GM19043 (cell line): Measurements from ENCODE around the gene TPPP3.
"Not testable (repeated sequence)": the region's sequence is repeated elsewhere in the genome, so short reads cannot be mapped to it uniquely, and the experiment has no call there.

Experiments used
- ATAC-seq: cut with Tn5 transposase; IDR thresholded peaks from one replicate; pipeline ENCODE4 v1.9.1; 2021; ENCODE audit warnings: low read depth; ENCODE audit not compliant: unreplicated experiment

Gene TPPP3

GRCh38 chr16:67426950-67427349 lies 33.7 kb upstream of the TPPP3 start:
- ATAC-seq: no peak

DNA sequence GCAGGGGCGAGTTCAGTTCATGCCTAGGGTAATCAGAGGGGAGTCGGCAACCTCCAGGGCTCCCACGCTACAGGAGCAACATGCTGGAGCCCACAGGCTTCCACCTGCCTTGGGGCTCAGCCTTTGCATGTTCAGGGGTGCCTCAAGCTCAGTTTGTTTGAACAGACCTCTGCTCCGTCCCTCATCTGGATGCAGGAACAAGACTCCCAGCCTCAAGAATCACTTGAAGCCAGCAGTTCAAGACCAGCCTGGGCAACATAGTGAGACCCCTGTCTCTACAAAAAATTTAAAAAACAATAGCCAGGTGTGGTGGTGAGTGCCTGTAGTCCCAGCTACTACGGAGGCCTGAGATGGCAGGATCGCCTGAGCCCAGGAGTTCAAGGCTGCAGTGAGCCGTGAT lies 32.7 kb upstream of the TPPP3 start:
- ATAC-seq: no peak

- ATAC-seq: no peak
Measured at GRCh38 chr16:67425580-67425979, 32.3 kb upstream of the TPPP3 start.

DNA sequence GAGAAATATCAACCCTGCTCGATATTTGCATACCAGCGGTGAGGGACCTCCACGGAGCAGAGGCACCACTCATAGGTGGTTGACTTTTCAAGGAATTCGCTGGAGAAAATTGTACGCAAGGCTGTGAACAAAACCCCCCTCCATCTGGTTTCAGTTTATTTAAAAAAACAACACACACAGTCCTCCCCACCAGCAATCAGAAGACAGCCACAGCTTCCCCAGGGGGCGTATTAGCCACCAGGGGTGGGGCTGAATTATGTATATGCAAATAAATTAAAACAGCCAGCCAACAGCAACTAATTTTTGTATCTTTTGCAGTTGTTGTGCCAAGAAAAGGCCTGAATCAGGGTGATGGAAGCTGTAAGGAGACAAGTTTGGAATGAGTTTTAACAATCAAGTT lies 31.8 kb upstream of the TPPP3 start:
- ATAC-seq: no peak

- ATAC-seq: no peak
Measured at GRCh38 chr16:67424261-67424615, 30.9 kb upstream of the TPPP3 start.

DNA sequence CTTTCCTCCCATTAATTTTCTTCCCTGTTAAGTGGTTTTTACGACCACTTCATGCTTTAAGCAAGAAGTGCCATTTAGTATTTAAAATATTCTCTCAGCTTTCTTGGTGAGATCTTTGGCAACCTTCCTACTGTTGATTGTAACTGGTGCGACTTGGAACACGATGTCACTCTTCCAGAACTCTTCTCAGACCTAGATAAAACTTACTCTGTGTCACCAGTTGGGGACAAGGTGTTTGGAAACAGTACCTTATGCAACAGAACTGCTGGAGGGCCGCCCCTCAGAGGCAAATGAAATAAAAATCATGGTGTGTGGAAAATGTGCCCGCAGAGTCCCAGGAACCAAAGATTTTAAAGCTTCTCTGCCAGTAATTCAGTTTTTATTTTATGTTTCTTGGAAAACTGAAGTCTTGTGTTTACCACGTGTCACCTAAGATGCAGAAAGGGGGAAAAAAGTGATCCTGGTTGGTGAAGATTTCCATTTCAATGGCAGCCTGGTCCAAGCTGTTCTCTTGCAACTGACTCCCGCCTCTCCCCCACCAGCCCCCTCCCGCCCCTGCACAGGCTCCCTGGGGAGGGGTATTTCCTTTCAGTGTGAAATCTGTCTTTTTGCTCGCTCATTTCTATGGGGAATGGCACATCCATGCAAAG lies 30.4 kb upstream of the TPPP3 start:
- ATAC-seq: no peak

DNA sequence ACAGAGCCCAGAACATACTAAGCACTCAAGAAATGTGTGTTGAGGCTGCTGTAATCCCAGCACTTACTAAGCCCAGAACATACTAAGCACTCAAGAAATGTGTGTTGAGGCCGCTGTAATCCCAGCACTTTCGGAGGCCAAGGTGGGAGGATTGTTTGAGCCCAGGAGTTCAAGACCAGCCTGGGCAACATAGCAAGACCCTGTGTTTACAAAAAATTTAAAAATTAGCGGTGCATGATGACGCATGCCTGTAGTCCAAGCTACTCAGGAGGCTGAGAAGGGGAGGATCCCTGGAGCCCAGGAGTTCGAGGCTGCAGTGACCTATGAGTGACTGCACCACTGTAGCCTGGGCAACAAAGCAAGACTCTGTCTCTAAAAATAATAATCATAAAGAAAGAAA lies 29.7 kb upstream of the TPPP3 start:
- ATAC-seq: no peak

- no peak for ATAC-seq
Measured at GRCh38 chr16:67421030-67421429, 27.7 kb upstream of the TPPP3 start.

DNA sequence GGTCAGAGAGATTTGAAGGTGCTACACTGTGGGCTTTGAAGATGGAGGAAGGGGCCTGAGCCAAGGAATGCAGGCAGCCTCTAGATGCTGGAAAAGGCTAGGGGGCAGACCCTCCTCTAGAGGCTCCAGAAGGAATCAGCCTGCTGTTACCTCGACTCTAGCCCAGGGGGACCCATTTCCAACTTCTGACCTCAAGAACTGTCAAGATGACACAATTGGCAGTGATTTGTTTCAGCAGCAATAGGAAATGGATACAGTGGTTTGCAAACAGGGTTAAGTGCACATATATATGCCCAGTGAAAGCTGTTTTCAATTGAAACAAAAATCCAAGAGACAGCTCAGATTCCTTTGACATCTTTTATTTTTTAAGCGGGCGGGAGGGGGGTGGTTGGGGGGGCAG lies 26.6 kb upstream of the TPPP3 start:
- no peak for ATAC-seq

DNA sequence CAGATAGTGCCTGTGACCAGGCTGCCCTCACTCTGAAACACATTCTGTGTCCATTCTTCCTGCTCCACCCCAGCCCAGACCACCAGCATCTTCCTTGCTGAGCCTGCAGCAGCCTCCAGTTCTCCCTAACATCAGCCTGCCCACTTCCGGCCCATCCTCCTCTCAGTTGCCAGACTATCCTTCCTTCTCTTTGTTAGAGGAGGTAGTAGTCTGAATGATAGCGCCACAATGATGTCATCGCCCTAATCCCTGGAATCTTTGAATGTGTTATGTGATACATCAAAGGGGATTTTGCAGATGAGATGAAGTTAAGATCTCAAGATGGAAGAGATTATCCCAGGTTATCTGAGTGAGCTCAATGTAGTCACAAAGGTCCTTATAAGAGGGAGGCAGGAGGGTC lies 26.2 kb upstream of the TPPP3 start:
- ATAC-seq: no peak

GRCh38 chr16:67417333-67418061 lies 24.2 kb upstream of the TPPP3 start:
- ATAC-seq: no peak

GRCh38 chr16:67415872-67416793 lies 22.8 kb upstream of the TPPP3 start, which contains the start of gene ZDHHC1:
ZDHHC1 (minus strand) TSS chr16:67416477; CDS start chr16:67407775, 8,702 bp downstream.
- peak; percentile 61 for ATAC-seq

GRCh38 chr16:67415421-67415820 lies 22.1 kb upstream of the TPPP3 start:
- ATAC-seq: not testable (repeated sequence)

GRCh38 chr16:67413978-67414911 lies 20.9 kb upstream of the TPPP3 start:
- no peak for ATAC-seq

- no peak for ATAC-seq
Measured at GRCh38 chr16:67412294-67412693, 19.0 kb upstream of the TPPP3 start.

GRCh38 chr16:67411339-67411738 lies 18.0 kb upstream of the TPPP3 start:
- no peak for ATAC-seq

- ATAC-seq: no peak
Measured at GRCh38 chr16:67409631-67410030, 16.3 kb upstream of the TPPP3 start.

GRCh38 chr16:67407788-67408452 lies 14.6 kb upstream of the TPPP3 start:
- no peak for ATAC-seq

- ATAC-seq: no peak
Measured at GRCh38 chr16:67407176-67407787, 14.0 kb upstream of the TPPP3 start.
